T47D (cell line): Measurements from ENCODE around the gene GRIN3B.

ENCODE experiments used
- DNase-seq, 2 experiments: peaks; one replicate each; pipeline versions ENCODE4 v3.0.0 to v3.0.0-alpha.2; 2011 to 2012; ENCODE audit warnings: low read depth in 1 of 2, low spot score in 1 of 2
- JUND ChIP-seq: IDR thresholded peaks from 2 replicates; pipeline ENCODE4 v1.6.1; 2012; ENCODE audit warnings: low read depth
- in situ Hi-C: cut with HindIII; loops from 2 replicates; pipeline ENCODE4 v1.10.0; 2016; ENCODE audit warnings: low sequenced_read_pairs, low pct_unique_long_range_greater_than_20kb

GRIN3B gene

DNA sequence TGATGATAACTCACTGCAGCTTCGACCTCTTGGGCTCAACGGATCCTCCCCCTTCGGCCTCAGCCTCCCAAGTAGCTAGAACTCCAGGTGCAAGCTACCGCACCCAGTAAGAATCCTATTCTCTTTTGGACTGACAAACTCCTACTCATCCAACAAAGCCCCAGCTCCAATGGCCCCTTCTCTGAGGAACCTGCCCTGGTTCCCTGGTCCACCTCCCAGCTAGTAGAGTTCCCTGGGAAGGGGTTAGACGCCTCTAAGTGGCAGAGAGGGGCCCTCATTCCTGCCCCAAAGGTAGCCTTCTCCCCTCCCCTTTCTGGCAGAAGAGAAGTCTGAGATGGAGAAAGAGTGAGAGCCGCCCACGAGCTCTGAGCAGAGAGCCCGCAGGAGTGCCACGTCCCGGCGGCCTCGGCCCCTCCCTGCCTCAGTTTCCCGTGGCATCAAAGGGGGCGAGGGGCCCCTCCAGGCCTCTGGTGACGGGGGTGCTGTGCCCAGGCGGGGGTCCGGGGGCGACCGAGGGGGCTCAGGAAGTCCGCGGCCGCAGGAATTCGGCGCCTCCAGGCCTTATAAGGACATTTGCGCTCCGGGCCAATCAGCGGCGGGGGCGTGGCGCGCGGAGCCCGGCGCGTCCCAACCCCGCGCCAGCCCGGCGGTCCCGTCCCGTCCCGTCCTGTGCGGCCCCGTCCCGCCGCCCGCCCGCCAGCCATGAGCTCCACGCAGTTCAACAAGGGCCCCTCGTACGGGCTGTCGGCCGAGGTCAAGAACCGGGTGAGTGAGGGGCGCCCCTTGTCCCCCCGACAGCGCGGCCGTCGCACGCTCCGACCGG lies 26.0 kb downstream of the GRIN3B start, which contains the start of gene CNN2:
Gene CNN2, plus strand, starts transcription at position 649 of the 823 bp plus-strand sequence. Its CDS starts 54 bp downstream, at position 703.
- peak; percentile 81 to 86 for DNase-seq
- in situ Hi-C loops: no loop called here
- TF ChIP-seq JUND: no peak

DNA sequence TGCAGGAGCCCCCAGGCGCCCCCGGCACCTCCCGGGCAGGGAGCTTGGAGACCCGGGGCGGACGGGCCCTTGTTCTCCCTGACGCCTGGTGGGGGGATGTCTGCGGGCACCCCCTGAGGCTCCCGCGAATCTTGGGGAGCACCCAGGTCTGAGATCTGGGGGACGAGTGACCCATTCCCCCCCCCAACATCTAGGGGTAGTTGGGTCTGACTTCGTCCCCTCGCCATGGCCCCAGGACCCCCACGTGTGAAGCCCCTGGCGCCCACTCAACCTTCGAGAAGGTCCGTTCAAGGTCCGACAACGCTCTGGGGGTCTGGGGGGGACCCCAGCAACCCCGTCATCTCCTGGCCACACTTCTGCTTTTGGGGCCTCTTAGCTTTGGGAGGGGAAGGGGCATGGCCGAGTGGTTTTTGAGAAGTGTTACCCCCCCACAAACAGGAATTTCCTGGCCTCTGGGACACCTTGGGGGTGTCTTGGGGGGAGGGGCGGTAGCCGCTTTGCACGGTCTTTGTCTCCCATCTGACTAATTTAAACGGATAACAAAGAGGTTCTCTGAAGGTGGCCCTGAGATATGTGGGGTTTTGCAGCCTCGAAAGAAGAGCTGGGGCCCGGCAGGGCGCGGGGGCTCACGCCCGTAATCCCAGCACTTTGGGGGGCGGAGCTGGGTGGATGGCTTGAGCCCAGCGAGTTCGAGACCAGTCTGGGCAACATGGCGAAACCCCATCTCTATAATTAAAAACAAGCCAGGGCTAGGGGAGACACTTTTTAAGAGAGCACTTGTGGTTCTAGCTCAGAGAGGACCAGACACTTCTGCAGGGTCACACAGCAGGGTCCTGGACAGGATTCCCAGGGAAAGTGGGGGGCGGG lies 26.8 kb downstream of the GRIN3B start:
- DNase-seq: peak in 1 of 2 experiments; percentile 50
- TF ChIP-seq JUND: no peak
- in situ Hi-C loops: no loop called here

DNA sequence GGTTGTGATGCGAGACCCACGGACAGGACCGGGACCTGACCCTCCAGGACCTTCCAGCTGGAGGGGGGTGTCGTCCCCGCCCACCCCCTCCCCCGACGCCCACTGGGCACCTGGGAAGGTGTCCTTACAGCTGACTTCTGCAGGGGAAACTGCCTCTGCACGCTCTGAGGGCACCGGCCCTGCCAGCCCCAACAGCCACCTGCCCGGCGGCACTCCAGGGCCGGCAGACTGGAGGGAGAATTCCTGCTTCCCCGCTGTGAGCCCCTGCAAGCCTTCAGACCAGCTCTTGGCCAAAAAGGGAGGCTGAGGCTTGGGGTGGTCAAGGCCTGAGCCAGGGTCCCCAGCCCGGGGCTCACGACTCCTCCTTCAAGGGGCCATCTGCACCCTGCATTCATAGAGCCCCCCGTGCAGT lies 27.4 kb downstream of the GRIN3B start:
- TF ChIP-seq JUND: no peak
- DNase-seq: no peak
- in situ Hi-C loops: no loop called here

DNA sequence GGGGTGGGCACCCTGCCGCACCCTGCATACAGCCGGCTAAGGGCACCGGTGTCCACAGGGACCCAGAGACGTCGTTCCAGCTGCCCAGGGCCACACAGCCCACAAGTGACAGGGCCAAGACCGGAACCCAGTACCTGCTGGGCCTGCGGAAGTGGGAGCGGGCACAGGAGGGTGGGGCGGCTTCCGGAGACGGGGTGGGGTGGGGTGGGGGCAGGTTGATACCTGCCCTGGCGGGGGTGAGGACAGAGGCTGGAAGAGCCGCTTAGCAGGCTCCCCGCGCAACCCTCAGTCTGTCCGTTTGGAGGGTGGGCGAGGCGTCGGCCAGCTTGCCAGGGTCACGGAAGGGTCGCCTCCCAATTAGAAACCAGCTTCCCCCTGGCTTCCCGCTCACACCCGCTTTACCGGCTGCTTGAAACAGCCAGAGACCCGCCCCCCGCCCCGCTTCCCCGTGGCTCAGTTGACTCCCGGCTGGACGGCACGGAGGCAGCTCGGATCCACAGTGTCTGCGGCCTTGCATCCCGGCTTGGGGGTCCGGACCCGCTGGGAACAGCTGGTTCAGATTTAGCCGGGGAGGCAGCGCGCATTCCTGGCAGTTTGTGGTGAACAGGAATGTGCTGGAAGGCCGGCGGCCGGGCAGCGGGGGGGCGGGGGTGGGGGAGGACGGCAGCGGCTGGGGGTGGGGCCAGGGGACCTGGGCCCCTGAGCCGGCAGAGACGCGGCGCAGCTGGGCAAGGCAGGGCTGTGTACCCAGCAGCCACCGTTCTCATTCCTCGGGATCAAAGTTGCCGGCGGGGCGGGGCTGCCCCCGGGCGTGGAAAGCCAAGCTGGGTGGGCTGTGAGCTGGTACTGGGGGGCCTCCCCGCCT lies 28.1 kb downstream of the GRIN3B start:
- no peak for TF ChIP-seq JUND

DNA sequence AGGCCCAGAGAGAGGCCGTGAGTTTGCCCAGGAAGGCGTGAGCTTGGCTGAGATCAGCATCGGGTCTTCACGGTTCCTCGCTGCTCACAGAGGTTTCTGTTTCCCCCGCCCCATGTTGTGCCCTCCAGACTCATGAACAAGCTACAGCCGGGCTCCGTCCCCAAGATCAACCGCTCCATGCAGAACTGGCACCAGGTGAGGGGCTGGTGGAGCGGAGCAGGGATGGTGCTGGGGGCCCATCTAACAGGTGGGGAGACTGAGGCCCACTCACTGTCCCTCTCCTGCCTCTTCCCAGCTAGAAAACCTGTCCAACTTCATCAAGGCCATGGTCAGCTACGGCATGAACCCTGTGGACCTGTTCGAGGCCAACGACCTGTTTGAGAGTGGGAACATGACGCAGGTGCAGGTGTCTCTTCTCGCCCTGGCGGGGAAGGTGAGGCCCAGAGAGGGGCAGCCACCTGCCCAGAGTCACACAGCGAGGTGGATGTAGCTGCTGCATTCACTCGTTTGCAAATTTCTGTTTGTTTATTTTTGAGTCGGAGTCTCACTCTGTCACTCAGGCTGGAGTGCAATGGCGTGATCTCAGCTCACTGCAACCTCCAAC lies 32.1 kb downstream of the GRIN3B start:
- DNase-seq: no peak
- TF ChIP-seq JUND: no peak
- in situ Hi-C loops: no loop called here

More for the DNA sequence above, 28.1 kb downstream of the GRIN3B start:
- in situ Hi-C loops: no loop called here
- DNase-seq: peak; percentile 67 to 85

DNA sequence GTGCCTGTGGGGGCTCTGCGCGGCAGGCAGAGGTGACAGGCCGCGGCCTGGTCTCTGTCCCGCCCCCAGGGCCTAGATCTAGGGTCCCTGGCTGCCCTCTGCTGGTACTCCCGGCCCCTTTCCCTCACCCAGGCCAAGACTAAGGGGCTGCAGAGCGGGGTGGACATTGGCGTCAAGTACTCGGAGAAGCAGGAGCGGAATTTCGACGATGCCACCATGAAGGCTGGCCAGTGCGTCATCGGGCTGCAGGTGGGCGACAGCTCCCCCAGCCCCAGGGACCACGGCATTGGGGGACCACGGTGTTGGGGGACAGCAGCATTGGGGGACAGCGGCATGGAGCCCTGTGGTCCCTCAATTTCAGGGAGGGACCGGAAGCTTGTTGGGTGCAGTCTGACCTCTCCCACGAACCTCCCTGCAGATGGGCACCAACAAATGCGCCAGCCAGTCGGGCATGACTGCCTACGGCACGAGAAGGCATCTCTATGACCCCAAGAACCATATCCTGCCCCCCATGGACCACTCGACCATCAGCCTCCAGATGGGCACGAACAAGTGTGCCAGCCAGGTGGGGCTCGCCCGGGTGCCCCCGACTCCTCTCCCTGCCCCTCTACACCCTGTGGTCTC lies 35.9 kb downstream of the GRIN3B start:
- no peak for TF ChIP-seq JUND
- no peak for DNase-seq
- in situ Hi-C loops: no loop called here

DNA sequence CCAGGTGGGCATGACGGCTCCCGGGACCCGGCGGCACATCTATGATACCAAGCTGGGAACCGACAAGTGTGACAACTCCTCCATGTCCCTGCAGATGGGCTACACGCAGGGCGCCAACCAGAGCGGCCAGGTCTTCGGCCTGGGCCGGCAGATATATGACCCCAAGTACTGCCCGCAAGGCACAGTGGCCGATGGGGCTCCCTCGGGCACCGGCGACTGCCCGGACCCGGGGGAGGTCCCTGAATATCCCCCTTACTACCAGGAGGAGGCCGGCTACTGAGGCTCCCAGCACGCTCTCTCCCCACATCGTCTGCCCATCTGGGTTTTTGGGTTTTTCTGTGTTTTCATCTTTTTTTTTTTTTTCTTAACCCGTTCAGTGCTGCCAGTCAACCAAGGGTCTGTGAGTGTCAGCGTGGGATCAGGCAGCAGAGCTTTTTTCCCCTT lies 37.4 kb downstream of the GRIN3B start:
- in situ Hi-C loops: no loop called here
- TF ChIP-seq JUND: no peak
- no peak for DNase-seq

DNA sequence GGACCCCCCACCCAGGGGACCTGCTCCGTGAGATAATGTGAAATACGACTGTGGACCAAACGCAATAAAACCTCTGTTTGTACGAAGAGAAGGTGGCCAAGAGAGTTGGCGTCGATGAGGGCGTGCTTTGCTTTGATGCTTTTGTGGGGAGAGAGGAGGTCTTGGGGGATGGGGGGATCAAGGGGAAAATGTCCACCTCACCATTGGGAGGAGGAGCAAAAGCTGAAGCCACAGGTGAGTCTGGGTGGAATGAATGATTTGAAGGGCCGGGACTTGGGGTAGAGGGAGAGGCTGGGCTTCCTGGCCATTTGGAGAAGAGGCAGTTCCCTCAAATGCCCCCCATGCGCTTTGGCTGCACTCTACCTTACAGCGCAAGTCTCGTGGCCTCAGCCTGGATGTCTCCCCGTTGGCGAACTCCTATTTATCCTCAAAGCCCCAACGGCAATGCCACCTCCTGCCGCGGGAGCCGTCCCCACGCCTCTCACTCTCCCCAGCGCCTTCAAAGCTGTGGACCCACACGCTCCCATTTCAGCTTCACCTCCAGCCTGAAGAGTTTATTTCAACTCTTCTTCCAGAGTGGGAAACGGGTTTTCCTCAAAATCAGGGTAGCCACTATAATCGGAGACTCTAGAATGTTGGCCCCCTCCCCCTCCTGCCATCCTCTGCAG lies 38.9 kb downstream of the GRIN3B start:
- no peak for TF ChIP-seq JUND
- in situ Hi-C loops: no loop called here
- DNase-seq: no peak

DNA sequence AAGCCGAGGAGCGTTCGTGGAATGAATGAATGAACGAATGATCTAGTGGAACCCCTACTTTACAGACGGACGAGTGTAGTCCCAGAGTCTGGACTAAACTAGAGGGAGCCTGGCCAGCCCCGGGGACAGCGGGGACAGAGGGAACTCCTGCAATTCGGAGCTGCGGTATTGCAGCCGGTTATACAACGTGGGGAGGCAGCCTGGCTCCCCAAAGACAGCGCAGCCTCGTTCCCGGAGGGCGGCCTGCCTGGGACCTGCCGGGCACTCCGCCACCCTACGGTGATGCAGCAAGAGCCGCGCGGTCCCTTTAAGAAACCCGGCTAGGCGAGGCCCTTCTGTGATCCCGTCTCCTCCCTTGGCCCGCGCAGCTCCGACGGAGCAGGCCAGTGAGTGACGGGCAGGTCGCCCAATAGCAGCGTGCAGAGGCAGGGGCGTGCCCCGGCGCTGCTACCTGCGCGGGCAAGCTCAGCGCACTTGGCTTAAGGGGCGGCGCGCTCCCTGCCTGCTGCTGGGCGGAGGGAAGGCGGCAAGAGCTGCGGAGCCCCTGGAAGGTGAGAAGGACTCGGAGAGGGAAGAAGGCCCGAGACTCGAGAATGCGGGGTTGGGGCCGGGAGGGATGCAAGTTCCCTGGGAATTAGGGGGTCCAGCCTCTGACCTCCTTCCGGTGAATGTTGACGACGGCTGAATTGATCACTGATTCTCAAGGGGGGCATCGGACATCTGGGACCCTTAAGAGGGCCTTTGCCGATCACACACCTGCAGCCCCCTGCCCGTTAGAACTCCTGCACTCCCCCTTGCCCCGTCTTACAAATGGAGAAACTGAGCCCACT lies 39.6 kb downstream of the GRIN3B start, which contains the start of gene ABCA7:
Gene ABCA7, plus strand, starts transcription at position 462 of the 830 bp plus-strand sequence. CDS start 1,255 bp downstream, outside the sequence.
- TF ChIP-seq JUND: no peak
- peak; percentile 76 to 97 for DNase-seq
- in situ Hi-C loops: no loop called here
